H1 (cell line): ENCODE data around the gene FAM53A. TPM values are rescaled to one million over a fixed set of nuclear protein-coding genes. Genes with fewer than 3 reads are reported as not detected.

Source experiments
- CTCF ChIA-PET: fragments of 300-600 bp; sonication (Branson Sonifier 250); formaldehyde crosslinking; loops from one replicate; lab custom pipeline; 2021; ENCODE audit not compliant: partially characterized antibody; lab: Charles Lee
- POLR2A ChIA-PET: fragments of 300-600 bp; sonication (Branson Sonifier 250); formaldehyde crosslinking; loops from one replicate; lab custom pipeline; 2021; ENCODE audit warnings: inconsistent platforms; ENCODE audit not compliant: partially characterized antibody; lab: Charles Lee
- DNase-seq, 2 experiments: peaks; one replicate each; pipeline versions ENCODE4 v3.0.0 to v3.0.0-alpha.2; 2010 to 2022; ENCODE audit warnings: low spot score in 2 of 2, low read depth in 1 of 2, mixed read lengths in 1 of 2
- FAIRE-seq: peaks from 2 replicates; lab custom pipeline; 2011; peaks lifted over from hg19 to GRCh38; lab: Jason Lieb, UNC
- H2AFZ ChIP-seq: 2 replicates; pipeline ENCODE4 v1.8.1; 2012; ENCODE audit warnings: low read length, inconsistent platforms
- H2AK5ac ChIP-seq: 2 replicates; pipeline ENCODE4 v1.6.1; 2013; ENCODE audit warnings: low read depth, low read length
- H2BK120ac ChIP-seq: replicated peaks from 2 replicates; pipeline ENCODE3; 2013; ENCODE audit warnings: low read depth, low read length, inconsistent platforms
- H2BK12ac ChIP-seq: 2 replicates; pipeline ENCODE4 v1.6.1; 2013; ENCODE audit warnings: low read depth, low read length
- H2BK15ac ChIP-seq: 2 replicates; pipeline ENCODE4 v1.6.1; 2013; ENCODE audit warnings: low read length
- H2BK20ac ChIP-seq: 2 replicates; pipeline ENCODE4 v1.6.1; 2013; ENCODE audit warnings: low read length
- H2BK5ac ChIP-seq: 2 replicates; pipeline ENCODE4 v1.6.1; 2013; ENCODE audit warnings: low read depth, low read length
- H3K14ac ChIP-seq: 2 replicates; pipeline ENCODE4 v1.6.1; 2013; ENCODE audit warnings: inconsistent platforms; ENCODE audit not compliant: insufficient read length
- H3K18ac ChIP-seq: 2 replicates; pipeline ENCODE4 v1.6.1; 2013; ENCODE audit warnings: low read length; ENCODE audit errors: extremely low read depth
- H3K23ac ChIP-seq: 2 replicates; pipeline ENCODE4 v1.6.1; 2013; ENCODE audit warnings: inconsistent platforms; ENCODE audit not compliant: insufficient read length
- H3K23me2 ChIP-seq: 2 replicates; pipeline ENCODE4 v1.6.1; 2013; ENCODE audit warnings: low read depth, low read length
- H3K27ac ChIP-seq: 2 replicates; pipeline ENCODE4 v1.6.1; 2011; ENCODE audit warnings: low read depth, low read length, inconsistent platforms
- H3K27me3 ChIP-seq, 4 experiments: replicated peaks in 1 of 4; 1 replicate in 1 of 4; 2 replicates in 3 of 4; pipeline versions ENCODE4 v1.6.1 to v1.8.1; 2011 to 2013; ENCODE audit warnings: low read length in 3 of 4, mild to moderate bottlenecking in 3 of 4, inconsistent platforms in 2 of 4, mixed read lengths in 2 of 4, moderate library complexity in 1 of 4; ENCODE audit not compliant: control insufficient read depth in 3 of 4, insufficient read depth in 3 of 4; ENCODE audit errors: extremely low read depth in 1 of 4
- H3K36me3 ChIP-seq, 4 experiments: 2 replicates each; pipeline versions ENCODE4 v1.6.1 to v1.8.1; 2011 to 2013; ENCODE audit warnings: mild to moderate bottlenecking in 4 of 4, low read length in 3 of 4, moderate library complexity in 2 of 4, control low read depth in 1 of 4, inconsistent platforms in 1 of 4; ENCODE audit not compliant: insufficient read depth in 4 of 4, control insufficient read depth in 2 of 4
- H3K4ac ChIP-seq: replicated peaks from 2 replicates; pipeline ENCODE3; 2013; ENCODE audit warnings: low read length, low read depth, mixed read lengths, inconsistent platforms; ENCODE audit not compliant: insufficient read length
- H3K4me1 ChIP-seq, 4 experiments: replicated peaks in 1 of 4; 1 replicate in 1 of 4; 2 replicates in 3 of 4; pipeline versions ENCODE4 v1.6.1 to v1.8.1; 2011 to 2013; ENCODE audit warnings: low read length in 3 of 4, inconsistent platforms in 2 of 4, mixed read lengths in 1 of 4; ENCODE audit not compliant: insufficient read depth in 4 of 4, control insufficient read depth in 3 of 4
- H3K4me2 ChIP-seq, 2 experiments: 2 replicates each; pipeline versions ENCODE4 v1.6.1 to v1.8.1; 2011 to 2013; ENCODE audit warnings: low read depth in 2 of 2, low read length in 2 of 2, control low read depth in 1 of 2, inconsistent platforms in 1 of 2, mild to moderate bottlenecking in 1 of 2; ENCODE audit not compliant: insufficient read depth in 1 of 2
- H3K4me3 ChIP-seq, 4 experiments: fragments of 200-600, 300-600 bp in 1 of 4; sonication (generic), shearing (Covaris generic), sonication (Bioruptor Twin) in 1 of 4; 2 replicates each; pipeline versions ENCODE4 v1.5.1 to v1.8.1; 2011 to 2016; ENCODE audit warnings: low read length in 4 of 4, low read depth in 3 of 4, control low read depth in 2 of 4, inconsistent platforms in 2 of 4, mild to moderate bottlenecking in 2 of 4, mixed read lengths in 1 of 4, moderate library complexity in 1 of 4; ENCODE audit not compliant: insufficient read depth in 2 of 4; ENCODE audit errors: extremely low read depth in 1 of 4
- H3K56ac ChIP-seq: replicated peaks from 2 replicates; pipeline ENCODE3; 2013; ENCODE audit warnings: low read depth, mild to moderate bottlenecking, mixed read lengths, low read length, inconsistent platforms; ENCODE audit not compliant: insufficient read length
- H3K79me1 ChIP-seq: 2 replicates; pipeline ENCODE4 v1.6.1; 2013; ENCODE audit warnings: low read depth, low read length, control low read depth
- H3K79me2 ChIP-seq, 2 experiments: 2 replicates each; pipeline versions ENCODE4 v1.6.1 to v1.8.1; 2012 to 2013; ENCODE audit warnings: low read length in 2 of 2, mild to moderate bottlenecking in 2 of 2, inconsistent platforms in 1 of 2; ENCODE audit not compliant: insufficient read depth in 2 of 2, control insufficient read depth in 1 of 2
- H3K9ac ChIP-seq, 4 experiments: replicated peaks in 1 of 4; 1 replicate in 1 of 4; 2 replicates in 3 of 4; pipeline versions ENCODE4 v1.6.1 to v1.8.1; 2011 to 2013; ENCODE audit warnings: low read depth in 3 of 4, low read length in 3 of 4, control low read depth in 2 of 4, mild to moderate bottlenecking in 2 of 4, moderate library complexity in 2 of 4, inconsistent platforms in 1 of 4; ENCODE audit errors: extremely low read depth in 1 of 4
- H3K9me3 ChIP-seq, 2 experiments: 2 replicates each; pipeline versions ENCODE4 v1.6.1 to v1.8.1; 2012 to 2013; ENCODE audit warnings: mild to moderate bottlenecking in 2 of 2, moderate library complexity in 2 of 2, control low read depth in 1 of 2, inconsistent platforms in 1 of 2, low read depth in 1 of 2, low read length in 1 of 2, mixed read lengths in 1 of 2; ENCODE audit not compliant: insufficient read depth in 2 of 2
- H4K20me1 ChIP-seq, 2 experiments: replicated peaks in 1 of 2; 2 replicates each; pipeline versions ENCODE3 to v1.8.1; 2011 to 2013; ENCODE audit warnings: inconsistent platforms in 2 of 2, low read length in 2 of 2, mild to moderate bottlenecking in 1 of 2; ENCODE audit not compliant: insufficient read depth in 2 of 2, control insufficient read depth in 1 of 2
- H4K5ac ChIP-seq: 2 replicates; pipeline ENCODE4 v1.6.1; 2013; ENCODE audit warnings: low read length, low read depth, mixed read lengths, inconsistent platforms; ENCODE audit not compliant: insufficient read length
- H4K8ac ChIP-seq: 2 replicates; pipeline ENCODE4 v1.8.0; 2013; ENCODE audit warnings: mild to moderate bottlenecking, moderate library complexity, low read length, inconsistent platforms; ENCODE audit not compliant: insufficient read depth; ENCODE audit errors: extremely low read depth
- H4K91ac ChIP-seq: replicated peaks from 2 replicates; pipeline ENCODE3; 2013; ENCODE audit warnings: low read length, mixed read lengths, inconsistent platforms; ENCODE audit not compliant: insufficient read length
- SP1 ChIP-seq: IDR thresholded peaks from 2 replicates; pipeline ENCODE4 v1.6.1; 2011; ENCODE audit warnings: low read depth, low read length
- WGBS, 2 experiments: shearing (Covaris generic) in 1 of 2; methylation state at CpG; one replicate each; pipeline versions ENCODE4 v1.1.6 to v1.1.7; 2013 to 2015; ENCODE audit warnings: low lambda C conversion rate in 2 of 2, mixed read lengths in 2 of 2, inconsistent platforms in 1 of 2, low coverage in 1 of 2, missing lambda C conversion rate in 1 of 2; ENCODE audit not compliant: insufficient replicate concordance in 2 of 2, insufficient coverage in 1 of 2, insufficient read length in 1 of 2; ENCODE audit errors: extremely low coverage in 1 of 2, missing lambda C conversion rate in 1 of 2; 5-methylcytosine and 5-hydroxymethylcytosine counted together
- polyA plus RNA-seq, 7 experiments: library from polyadenylated mRNA; depleted of rRNA in 3 of 7; stranded (reverse) in 5 of 7; unstranded in 2 of 7; fragments of >200 nt in 5 of 7; fragments of 200-250 nt in 2 of 7; gene quantifications; 1 replicate in 5 of 7; 2 replicates in 1 of 7; 4 replicates in 1 of 7; pipeline versions ENCODE4 v1.2.1 to v1.2.3, GENCODE V29; 2011 to 2013; ENCODE audit warnings: missing spikeins in 2 of 7, mixed read lengths in 2 of 7
- total RNA-seq: library from RNA; stranded (reverse); fragmentation: NEBNext Ultra II Directional; extraction: Animal tissue kit (Norgen Biotek cat#: 25700); gene quantifications from 2 replicates; pipeline ENCODE4 v1.2.1, GENCODE V29; 2021

Gene FAM53A
- total and polyA plus RNA-seq, 2 of the 8 experiments (the other 6 are each of a cell fraction or from before 2014, with no cell fraction given), result 1.9 to 2.0 TPM

DNA sequence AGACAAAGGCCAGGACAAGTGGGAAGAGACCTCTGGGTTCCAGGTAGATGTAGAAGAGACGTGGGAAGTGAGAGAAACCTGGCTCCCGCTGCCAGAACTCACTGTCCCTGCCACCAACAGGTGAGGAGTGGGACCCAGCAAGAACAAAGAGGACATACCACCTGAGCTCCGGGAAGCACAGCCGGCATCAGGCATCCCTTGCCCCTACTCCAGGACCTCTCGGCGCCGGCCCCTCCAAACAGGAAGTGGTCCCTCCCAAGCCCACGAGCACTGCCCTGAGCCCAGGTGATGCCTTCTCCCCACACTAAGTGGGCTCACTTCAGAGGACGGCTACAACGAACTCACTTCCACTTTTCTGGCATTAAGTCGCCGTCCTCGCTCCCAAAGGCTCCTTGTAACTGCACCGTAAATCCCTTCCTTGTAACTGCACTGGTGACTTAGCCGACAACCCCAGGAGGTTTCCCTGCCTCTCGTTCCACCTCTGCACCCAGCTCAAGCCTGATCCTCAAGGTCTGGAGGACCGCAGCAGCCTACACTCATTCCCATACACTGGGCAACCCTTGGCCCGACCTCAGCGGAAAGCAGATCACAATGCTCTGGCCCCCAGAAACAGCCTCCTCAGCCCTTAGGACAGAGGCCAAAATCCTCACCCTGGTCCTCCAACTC is 8.8 kb downstream of the FAM53A start:
- Histone ChIP-seq H2BK12ac (no peak overlapping the region), H3K23me2 (no peaks in the 10 kb centered on the region), H3K14ac (no peak overlapping the region), H2AK5ac (no peak overlapping the region), H3K56ac (no peak overlapping the region), H3K79me1 (no peaks in the 10 kb centered on the region; the same call in 1 of the 2 replicates), H3K9ac (no peak overlapping the region), H4K8ac (peak overlapping the region; percentile 75), H3K9me3 (no peaks in the 10 kb centered on the region), H3K27me3 (no peaks in the 10 kb centered on the region), H2BK120ac (no peak overlapping the region), H3K27ac (no peak overlapping the region), H4K91ac (no peak overlapping the region), H3K79me2 (no peaks in the 10 kb centered on the region), H3K4ac (no peak overlapping the region), H4K20me1 (no peaks in the 10 kb centered on the region), H3K18ac (no peak overlapping the region), H3K4me2 (no peak overlapping the region), H3K23ac (no peak overlapping the region), H4K5ac (no peak overlapping the region), H2BK20ac (no peak overlapping the region), H3K4me3 (no peak overlapping the region), H3K4me1 (peaks cover 0 to 2% (median 0%) of the 10 kb centered on the region in 4 experiments; a peak in 1 of 7 replicates), H3K36me3 (no peaks in the 10 kb centered on the region), H2BK15ac (peak overlapping the region; percentile 81; the same call in 1 of the 2 replicates), H2BK5ac (0 out of 2 replicates have a peak overlapping the region, but pooled peaks have one; percentile 55), H2AFZ (no peak overlapping the region)
- ChIA-PET CTCF (interaction anchor here (0.6 to 2.0 kb wide), 7 partner anchors 13 to 84 kb away, joined by 3 to 7 read pairs (median 3); no protein-coding TSS in a partner anchor), POLR2A (no interaction called here)
- no peak for FAIRE-seq
- WGBS, 2 experiments, result 93% methylated on average over 18 of the region's 19 CpGs; no CpG with 5 or more reads in 1 of the 2 experiments
- DNase-seq, result no peak
- no peak for TF ChIP-seq SP1
